Measurements from ENCODE around the gene NPR1. TPM values are rescaled to one million over a fixed set of nuclear protein-coding genes. Genes with fewer than 3 reads are reported as not detected.
A peak's percentile ranks its signal among the peaks of the same experiment; 100 is the strongest.

NPR1 gene
- total RNA-seq, 1 donor = under 0.01 TPM

GRCh38 chr1:153631047-153632022 lies 47.2 kb upstream of the NPR1 start:
- H3K4me3 ChIP-seq (ENCODE audit: insufficient read depth, low read length) = no peak overlapping the region
- H3K4me1 ChIP-seq (ENCODE audit: insufficient read depth, low read length) = peaks cover 25% of the 10 kb centered on the region
- H3K79me2 ChIP-seq (ENCODE audit: insufficient read depth, low read length) = peaks cover 27% of the 10 kb centered on the region
- H3K9me3 ChIP-seq (ENCODE audit: low read depth, low read length) = no peaks in the 10 kb centered on the region
- H3K27ac ChIP-seq (ENCODE audit: low read depth, low read length) = no peak overlapping the region
- H3K27me3 ChIP-seq (ENCODE audit: insufficient read depth, low read length) = no peaks in the 10 kb centered on the region
- peaks cover 6% of the 10 kb centered on the region for H3K36me3 ChIP-seq (ENCODE audit: insufficient read depth, low read length)
- H2AFZ ChIP-seq (ENCODE audit: low read length) = peak overlapping the region; percentile 60
- DNase-seq (ENCODE audit: insufficient read length, low spot score, missing footprints) = peak; percentile 45
- peaks cover 14% of the 10 kb centered on the region for H4K20me1 ChIP-seq (ENCODE audit: insufficient read depth, low read length)
- H3K4me2 ChIP-seq (ENCODE audit: insufficient read depth, low read length) = no peak overlapping the region
- TF ChIP-seq CTCF (IDR thresholded peaks at IDR 0.05; ENCODE audit: extremely low read depth, low read depth, low read length) = no peak

- Histone ChIP-seq H3K79me2 (ENCODE audit: insufficient read depth, low read length) (peaks cover 39% of the 10 kb centered on the region), H3K4me2 (ENCODE audit: insufficient read depth, low read length) (peak overlapping the region; percentile 82), H2AFZ (ENCODE audit: low read length) (peak overlapping the region; percentile 61), H3K4me1 (ENCODE audit: insufficient read depth, low read length) (peaks cover 10% of the 10 kb centered on the region), H3K4me3 (ENCODE audit: insufficient read depth, low read length) (peak overlapping the region; percentile 95), H3K9me3 (ENCODE audit: low read depth, low read length) (no peaks in the 10 kb centered on the region), H3K27me3 (ENCODE audit: insufficient read depth, low read length) (no peaks in the 10 kb centered on the region), H4K20me1 (ENCODE audit: insufficient read depth, low read length) (peaks cover 19% of the 10 kb centered on the region), H3K27ac (ENCODE audit: low read depth, low read length) (peak overlapping the region; percentile 98), H3K36me3 (ENCODE audit: insufficient read depth, low read length) (peaks cover 25% of the 10 kb centered on the region)
- DNase-seq (ENCODE audit: insufficient read length, low spot score, missing footprints) = peak; percentile 90
- TF ChIP-seq CTCF (IDR thresholded peaks at IDR 0.05; ENCODE audit: extremely low read depth, low read depth, low read length) = no peak
Observed at GRCh38 chr1:153633161-153633753, 45.2 kb upstream of the NPR1 start.

DNA sequence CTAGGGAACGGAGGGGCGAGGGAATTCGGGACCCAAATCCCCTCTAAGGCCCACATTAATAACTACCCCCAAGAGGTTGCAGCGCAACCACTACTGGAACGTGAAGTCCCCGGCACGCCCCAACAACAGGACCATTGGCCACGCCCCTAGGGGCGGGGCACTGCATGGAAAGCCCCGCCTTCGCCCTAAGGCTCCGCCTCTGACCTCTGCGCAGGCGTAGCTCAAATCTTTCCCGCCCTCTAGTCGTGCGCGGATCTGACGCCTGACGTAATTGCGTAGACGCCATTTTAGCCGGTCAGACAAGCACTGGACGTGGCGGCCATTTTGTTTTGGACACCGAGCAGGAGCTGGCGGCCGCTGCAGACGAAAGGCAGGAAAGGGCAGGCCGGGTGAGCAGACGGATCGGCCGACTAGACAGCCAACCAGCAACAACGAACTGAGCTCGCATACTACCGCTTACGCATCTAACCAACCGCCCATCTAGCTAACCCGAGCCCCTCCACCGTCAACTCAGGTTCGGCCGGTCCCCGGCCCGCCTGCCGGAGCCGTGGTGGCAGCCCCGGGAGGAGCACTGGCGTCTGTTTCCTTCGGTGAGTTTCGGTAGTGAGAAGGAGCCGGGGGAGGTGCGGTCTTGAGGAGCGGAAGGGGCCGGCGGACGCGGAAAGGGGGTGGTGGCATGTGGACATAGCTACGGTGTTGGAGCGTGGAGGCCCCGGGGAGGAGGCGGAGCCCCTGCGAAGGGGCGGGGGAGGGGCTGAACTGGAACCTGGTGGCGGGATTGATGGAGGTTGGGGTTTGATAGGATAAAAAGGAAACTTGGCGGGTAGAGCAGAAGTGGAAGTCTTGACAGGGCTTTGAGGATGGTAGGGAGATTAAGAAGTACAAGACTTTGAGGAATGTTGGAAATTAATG lies 44.5 kb upstream of the NPR1 start, which contains the start of gene CHTOP:
Gene CHTOP, plus strand, starts transcription at position 313 of the 912 bp plus-strand sequence. CDS start 2,523 bp downstream, outside the sequence.
- Histone ChIP-seq H2AFZ (ENCODE audit: low read length) (peak within 1 kb of the TSS; percentile 63), H3K4me1 (ENCODE audit: insufficient read depth, low read length) (peaks cover 6% of the 10 kb centered on the region)

More for the DNA sequence above, 44.5 kb upstream of the NPR1 start, which contains the start of gene CHTOP:
- peak within 1 kb of the TSS; percentile 95 for H3K4me3 ChIP-seq (ENCODE audit: insufficient read depth, low read length)
- DNase-seq (ENCODE audit: insufficient read length, low spot score, missing footprints) = peak; percentile 98
- peaks cover 43% of the 10 kb centered on the region for H3K79me2 ChIP-seq (ENCODE audit: insufficient read depth, low read length)
- H3K4me2 ChIP-seq (ENCODE audit: insufficient read depth, low read length) = peak within 1 kb of the TSS; percentile 82
- H4K20me1 ChIP-seq (ENCODE audit: insufficient read depth, low read length) = peaks cover 19% of the 10 kb centered on the region
- H3K27ac ChIP-seq (ENCODE audit: low read depth, low read length) = peak within 1 kb of the TSS; percentile 98
- H3K36me3 ChIP-seq (ENCODE audit: insufficient read depth, low read length) = peaks cover 30% of the 10 kb centered on the region
- H3K9me3 ChIP-seq (ENCODE audit: low read depth, low read length) = no peaks in the 10 kb centered on the region
- no peak for TF ChIP-seq CTCF (IDR thresholded peaks at IDR 0.05; ENCODE audit: extremely low read depth, low read depth, low read length)
- H3K27me3 ChIP-seq (ENCODE audit: insufficient read depth, low read length) = no peaks in the 10 kb centered on the region

Measured in osteoblast (primary cell).